Ishikawa (cell line): ENCODE data around the gene NOX4.

Experiments
- EP300 ChIP-seq: IDR thresholded peaks from 2 replicates; pipeline ENCODE4 v1.6.1; 2012; ENCODE audit warnings: borderline replicate concordance
- TEAD4 ChIP-seq: IDR thresholded peaks from 2 replicates; pipeline ENCODE4 v1.6.1; 2012
- YY1 ChIP-seq: IDR thresholded peaks from 2 replicates; pipeline ENCODE4 v1.6.1; 2012; ENCODE audit warnings: low read depth

GRCh38 chr11:89487016-89487415, 4.2 kb downstream of the NOX4 start:
- TF ChIP-seq EP300 (no peak), TEAD4 (no peak), YY1 (no peak)
